HCT116 (cell line): ENCODE measurements around the gene NFATC1.

ENCODE experiments used
- CTCF ChIP-seq, 3 experiments: fragments of 200-600 bp in 1 of 3; sonication (generic) in 1 of 3; IDR thresholded peaks in 2 of 3; conservative IDR thresholded peaks in 1 of 3; 2 replicates each; pipeline ENCODE4 v1.5.1; 2012 to 2017; ENCODE audit warnings: low read depth in 2 of 3, low read length in 2 of 3, antibody characterized with exemption in 1 of 3, borderline replicate concordance in 1 of 3, control low read depth in 1 of 3, mild to moderate bottlenecking in 1 of 3, mixed read lengths in 1 of 3, mixed run types in 1 of 3, moderate library complexity in 1 of 3; ENCODE audit not compliant: insufficient read depth in 1 of 3
- EZH2 ChIP-seq: fragments of 200-600 bp; sonication (generic); IDR thresholded peaks from 2 replicates; pipeline ENCODE4 v1.6.1; 2017; ENCODE audit warnings: antibody characterized with exemption, mixed run types
- POLR2A ChIP-seq: IDR thresholded peaks from 2 replicates; pipeline ENCODE4 v1.7.0; 2011; ENCODE audit warnings: borderline replicate concordance; ENCODE audit not compliant: insufficient read depth, insufficient read length; ENCODE audit errors: extremely low read depth
- TCF7L2 ChIP-seq: IDR thresholded peaks from 2 replicates; pipeline ENCODE4 v1.7.0; 2011; ENCODE audit warnings: borderline replicate concordance, inconsistent platforms; ENCODE audit not compliant: insufficient read depth, insufficient read length; ENCODE audit errors: extremely low read depth

GRCh38 chr18:79540161-79540903 lies 144.6 kb downstream of the NFATC1 start:
- TF ChIP-seq CTCF (IDR thresholded peaks at IDR 0.05 in 2 of 3, conservative IDR thresholded peaks at IDR 0.05 in 1 of 3; ENCODE audit: borderline replicate concordance in 1 of 3, insufficient read depth in 1 of 3, low read depth in 2 of 3, low read length in 2 of 3) (no peak), EZH2 (no peak), POLR2A (no peak), TCF7L2 (no peak)
